Muscle of arm (tissue), 12 donors: ENCODE results near the gene APOL2. TPM values are rescaled to one million over a fixed set of nuclear protein-coding genes. Genes with fewer than 3 reads are reported as not detected.
"Not testable (repeated sequence)": the region's sequence is repeated elsewhere in the genome, so short reads cannot be mapped to it uniquely, and the experiment has no call there.

Experiments
- DNase-seq: peaks from one replicate; pipeline ENCODE4 v3.0.0-alpha.2; 2013
- polyA plus RNA-seq, 12 donors: library from polyadenylated mRNA; unstranded; fragments of 120-200 nt; gene quantifications; one replicate each; pipeline ENCODE4 v1.2.1, GENCODE V29; 2013; ENCODE audit not compliant: insufficient read length in 12 of 12

The APOL2 gene
- polyA plus RNA-seq, 12 donors: 15.2 to 170 (median 21.8) TPM

DNA sequence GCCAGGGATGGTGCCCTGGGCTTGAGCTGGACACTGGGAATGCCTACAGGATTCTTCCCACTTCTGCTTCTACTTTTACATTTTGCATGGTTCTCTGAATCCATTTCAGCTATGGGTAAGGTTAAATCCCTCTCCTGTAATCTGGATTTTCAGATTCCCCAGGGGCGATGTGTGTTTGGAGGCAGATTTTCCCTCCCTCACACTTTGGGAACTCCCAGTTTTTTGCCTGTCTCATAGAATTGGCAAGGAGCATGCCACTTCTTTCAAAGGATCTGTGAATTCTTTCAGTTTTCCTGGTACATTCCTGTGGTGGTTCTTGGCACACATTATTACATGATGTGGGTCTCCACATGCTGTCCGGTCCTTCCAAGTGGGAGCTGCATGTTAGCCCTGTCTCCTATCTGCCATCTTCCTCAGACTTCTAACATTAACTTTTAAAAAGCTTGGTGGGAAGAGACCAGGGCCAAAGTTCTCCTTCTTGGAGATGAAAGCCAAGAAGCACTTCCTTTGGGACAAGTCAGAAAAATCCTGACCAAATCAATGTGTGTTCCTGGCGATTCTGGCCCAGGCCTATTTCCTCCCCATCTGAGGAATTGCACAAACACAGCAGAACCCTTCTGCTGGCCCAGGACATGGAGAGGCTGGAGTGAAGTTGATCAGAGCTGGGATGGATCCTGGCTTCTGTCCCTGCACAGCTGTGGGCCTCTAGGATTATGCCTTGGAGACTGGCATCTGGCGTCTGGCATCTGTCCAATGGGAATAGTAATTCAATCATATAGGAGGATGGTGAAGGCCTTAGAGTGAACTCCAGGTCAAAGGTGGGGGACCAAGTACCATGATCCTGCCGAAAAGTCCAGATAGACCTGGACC is 5.4 kb upstream of the APOL2 start:
- no peak for DNase-seq

DNA sequence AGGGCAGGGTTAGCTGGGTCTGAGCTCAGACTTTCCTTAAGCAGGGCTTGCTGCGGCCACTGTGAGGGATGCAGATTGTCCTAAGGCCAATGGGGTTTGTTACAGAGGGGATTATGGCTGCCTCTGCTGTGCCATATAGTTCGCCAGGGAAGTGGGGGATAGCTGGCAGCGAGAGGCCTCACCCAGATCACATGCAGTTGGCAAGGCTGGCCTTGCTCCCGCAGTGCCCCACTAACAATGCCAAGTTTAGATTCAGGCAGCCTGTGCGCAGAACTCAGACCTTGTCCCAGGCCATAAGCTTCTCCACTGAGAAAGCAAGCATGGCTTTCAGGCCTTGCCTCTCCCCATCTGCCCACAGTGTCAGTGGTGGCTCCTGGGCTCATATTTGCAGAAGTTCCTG is 4.7 kb upstream of the APOL2 start:
- no peak for DNase-seq

GRCh38 chr22:36239150-36239400 is 252 bp downstream of the APOL2 start:
- no peak for DNase-seq

GRCh38 chr22:36238373-36239149 is 766 bp downstream of the APOL2 start:
- DNase-seq: no peak

DNA sequence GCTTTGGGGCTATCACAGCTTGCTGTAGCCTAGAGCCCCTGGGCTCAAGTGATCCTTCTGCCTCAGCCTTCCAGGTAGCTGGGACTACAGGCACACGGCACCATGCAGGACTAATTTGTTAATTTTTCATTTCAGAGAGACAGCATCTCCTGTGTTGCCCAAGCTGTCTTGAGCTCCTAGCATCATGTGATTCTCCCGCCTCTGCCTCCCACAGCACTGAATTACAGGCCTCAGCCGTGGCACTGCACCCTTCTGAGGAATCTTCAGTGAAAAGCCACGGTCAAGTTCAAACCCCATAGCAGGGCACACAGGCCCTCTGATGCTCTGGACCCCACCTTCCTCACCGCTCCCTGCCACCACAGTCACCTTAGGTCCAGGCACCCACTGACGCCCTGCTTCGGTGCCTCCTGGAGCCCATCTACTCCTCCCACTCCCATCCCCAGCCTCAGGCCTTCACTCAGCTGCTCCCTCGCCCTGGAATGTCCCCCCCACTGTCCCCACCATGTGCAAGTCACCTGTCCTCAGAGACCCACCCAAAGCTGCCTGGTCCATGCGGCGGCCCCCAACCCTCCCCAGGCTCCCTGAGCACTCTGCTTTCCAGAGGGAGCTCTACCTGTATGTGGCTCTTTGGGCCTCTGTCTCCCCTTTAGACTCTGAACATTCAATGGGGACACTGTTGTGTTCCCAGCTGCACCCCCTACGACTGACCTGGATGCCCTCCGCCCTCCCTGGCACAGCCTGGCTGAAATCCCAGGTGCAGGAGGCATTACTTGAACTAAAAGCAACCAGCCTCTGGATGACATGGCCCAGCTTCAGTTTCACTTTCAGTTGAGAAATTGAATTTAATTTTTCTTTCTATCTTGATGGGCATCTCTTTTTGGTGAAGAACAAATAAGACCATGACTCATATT is 1.6 kb downstream of the APOL2 start:
- DNase-seq: no peak

DNA sequence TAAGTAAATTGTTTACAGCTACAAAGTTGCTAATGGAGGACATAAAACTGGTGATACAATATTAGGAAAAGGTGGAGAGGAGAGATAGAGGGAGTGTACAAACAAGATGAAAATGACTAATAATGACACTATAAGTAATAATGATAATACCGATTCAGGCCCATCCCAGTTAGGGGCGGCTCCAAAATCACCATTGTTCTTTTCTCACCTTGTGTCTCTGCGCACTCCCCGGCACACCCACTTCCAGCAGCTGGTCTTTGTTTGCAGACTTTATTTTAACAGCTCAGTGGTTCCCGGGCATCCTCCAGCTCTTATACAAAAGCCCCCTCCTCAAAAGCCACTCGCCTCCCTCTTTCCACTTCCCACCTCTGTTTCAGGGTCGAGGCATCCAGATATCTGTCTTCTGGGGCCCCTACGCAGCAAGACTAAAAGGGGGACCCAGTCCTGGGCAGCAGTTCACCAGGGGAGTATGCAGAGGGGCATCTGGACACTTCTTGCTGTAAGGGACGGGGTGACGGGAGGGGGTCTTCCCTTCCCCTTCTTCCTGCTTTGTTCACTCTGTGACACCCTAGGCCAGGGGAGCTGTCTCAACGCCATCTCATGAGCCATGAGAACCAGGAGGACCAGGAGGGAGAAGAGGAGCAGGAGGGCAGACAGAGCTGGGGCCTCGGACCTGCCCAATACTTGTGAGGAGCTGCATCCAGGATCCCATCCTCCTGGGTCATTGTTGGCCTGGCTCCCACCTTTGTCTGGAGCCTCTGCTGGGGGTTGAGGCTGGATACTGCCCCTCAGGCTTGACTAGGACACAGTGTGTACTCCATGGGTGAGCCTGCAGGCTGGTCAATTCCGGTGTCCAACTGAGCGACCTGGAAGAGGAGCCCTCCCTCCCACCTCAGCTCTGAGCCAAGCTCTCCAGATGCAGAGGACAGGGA is 2.7 kb downstream of the APOL2 start:
- no peak for DNase-seq

- no peak for DNase-seq
Measured at GRCh38 chr22:36235585-36235984, 3.7 kb downstream of the APOL2 start.

- no peak for DNase-seq
Measured at GRCh38 chr22:36234919-36235318, 4.4 kb downstream of the APOL2 start.

DNA sequence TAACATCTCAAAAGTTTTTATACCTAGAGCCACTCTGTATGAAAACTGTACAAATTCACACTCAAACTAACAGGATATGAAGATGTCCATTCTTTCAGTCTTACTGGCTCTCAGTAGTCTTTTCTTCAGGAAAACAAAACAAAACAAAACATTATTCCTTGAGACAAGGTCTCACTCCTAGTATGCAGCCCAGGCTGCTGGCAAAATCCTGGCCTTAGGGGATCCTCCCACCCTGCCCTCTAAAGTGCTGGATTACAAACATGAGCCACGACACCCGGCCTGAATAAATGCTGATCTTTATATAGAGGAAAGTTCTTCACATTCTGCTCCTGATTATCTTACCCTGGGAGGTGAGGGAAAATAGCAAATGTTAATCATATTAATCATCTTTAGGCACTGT is 5.1 kb downstream of the APOL2 start:
- DNase-seq: no peak

GRCh38 chr22:36233796-36234195 is 5.5 kb downstream of the APOL2 start:
- no peak for DNase-seq

GRCh38 chr22:36232715-36233401 is 6.5 kb downstream of the APOL2 start:
- no peak for DNase-seq

DNA sequence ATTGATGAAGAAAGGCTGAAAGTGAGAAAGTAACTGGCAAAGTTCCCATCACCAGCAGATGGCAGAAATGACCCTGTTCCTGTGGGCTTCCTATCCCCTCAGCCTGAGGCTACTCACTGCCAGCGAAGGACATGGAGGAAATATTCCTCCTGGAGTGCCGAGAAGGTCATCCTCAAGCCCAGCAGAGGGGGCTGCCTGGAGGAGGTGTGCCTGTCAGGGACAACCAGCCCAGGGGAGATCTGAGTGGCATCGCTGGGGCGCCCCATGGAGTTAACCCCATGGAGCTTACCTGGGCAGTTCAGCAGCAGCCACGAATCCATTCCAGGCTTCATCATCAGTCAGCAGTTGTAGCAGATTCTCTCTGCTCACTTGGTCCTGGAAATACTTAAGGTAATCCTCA is 8.3 kb downstream of the APOL2 start:
- not testable (repeated sequence) for DNase-seq

- DNase-seq: not testable (repeated sequence)
Measured at GRCh38 chr22:36229649-36230048, 9.7 kb downstream of the APOL2 start.

- DNase-seq: no peak
Measured at GRCh38 chr22:36228944-36229343, 10.4 kb downstream of the APOL2 start.

GRCh38 chr22:36228369-36228768 is 11.0 kb downstream of the APOL2 start:
- not testable (repeated sequence) for DNase-seq

DNA sequence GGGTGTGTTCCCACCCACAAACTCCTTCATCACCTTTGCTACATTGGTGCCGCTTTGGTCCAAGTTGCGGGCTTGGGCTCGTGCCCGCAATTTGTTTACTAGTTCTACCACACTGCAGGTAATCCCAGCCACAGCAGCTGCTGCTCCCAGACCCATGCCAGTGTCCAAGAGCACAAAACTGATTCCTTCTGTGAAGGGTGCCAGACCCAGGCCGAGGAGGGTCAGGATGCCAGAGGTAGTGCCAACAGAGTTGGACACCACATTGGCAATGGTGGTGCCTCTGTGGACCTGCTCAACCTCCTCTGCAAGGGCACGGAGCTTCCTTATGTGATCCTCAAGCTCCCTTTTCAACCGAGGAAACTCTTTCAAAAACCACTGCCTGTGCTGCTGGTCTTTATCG is 11.5 kb downstream of the APOL2 start:
- no peak for DNase-seq

GRCh38 chr22:36227396-36227795 is 11.9 kb downstream of the APOL2 start:
- no peak for DNase-seq

GRCh38 chr22:36226189-36226588 is 13.1 kb downstream of the APOL2 start:
- no peak for DNase-seq

GRCh38 chr22:36225333-36225922 is 13.9 kb downstream of the APOL2 start:
- no peak for DNase-seq

- no peak for DNase-seq
Measured at GRCh38 chr22:36224245-36224644, 15.1 kb downstream of the APOL2 start.
